GM18507 (cell line): ENCODE measurements around the gene NEURL4.

Experiments used
- DNase-seq: peaks from one replicate; pipeline ENCODE4 v3.0.0; 2011; ENCODE audit warnings: low read depth; ENCODE audit not compliant: insufficient read length; ENCODE audit errors: extremely low spot score
- FAIRE-seq: peaks from 2 replicates; lab custom pipeline; 2011; peaks lifted over from hg19 to GRCh38; lab: Jason Lieb, UNC

Gene NEURL4

GRCh38 chr17:7308625-7309433 is 20.3 kb downstream of the NEURL4 start:
- DNase-seq: no peak
- FAIRE-seq: peak; percentile 92

- DNase-seq (no peak), FAIRE-seq (no peak)
Observed at GRCh38 chr17:7307686-7308624, 21.2 kb downstream of the NEURL4 start.

- FAIRE-seq: peak; percentile 99
- peak; percentile 89 for DNase-seq
Observed at GRCh38 chr17:7306911-7307685, 22.0 kb downstream of the NEURL4 start, which contains the start of gene EIF5A. Gene EIF5A, plus strand, starts transcription at chr17:7307628. Its CDS starts 2,008 bp downstream, at chr17:7309636.

GRCh38 chr17:7304179-7304578 is 25.0 kb downstream of the NEURL4 start:
- no peak for FAIRE-seq
- DNase-seq: no peak

GRCh38 chr17:7296189-7296861 is 32.8 kb downstream of the NEURL4 start:
- FAIRE-seq (peak; percentile 69), DNase-seq (no peak)

GRCh38 chr17:7295230-7296180 is 33.6 kb downstream of the NEURL4 start:
- FAIRE-seq: no peak
- no peak for DNase-seq

GRCh38 chr17:7294614-7295153 is 34.5 kb downstream of the NEURL4 start, which contains the start of gene YBX2:
Gene YBX2, minus strand, starts transcription at chr17:7294639. Its CDS starts 139 bp downstream, at chr17:7294500.
- no peak for FAIRE-seq
- no peak for DNase-seq

- no peak for DNase-seq
- no peak for FAIRE-seq
Observed at GRCh38 chr17:7293816-7294613, 35.1 kb downstream of the NEURL4 start.

- FAIRE-seq: no peak
- no peak for DNase-seq
Observed at GRCh38 chr17:7293159-7293558, 36.0 kb downstream of the NEURL4 start.

- DNase-seq: no peak
- no peak for FAIRE-seq
Observed at GRCh38 chr17:7292729-7293128, 36.4 kb downstream of the NEURL4 start.

- no peak for FAIRE-seq
- no peak for DNase-seq
Observed at GRCh38 chr17:7292194-7292593, 36.9 kb downstream of the NEURL4 start.

GRCh38 chr17:7290685-7291084 is 38.5 kb downstream of the NEURL4 start:
- no peak for DNase-seq
- no peak for FAIRE-seq

- FAIRE-seq: no peak
Observed at GRCh38 chr17:7290166-7290565, 39.0 kb downstream of the NEURL4 start.

GRCh38 chr17:7289256-7290032 is 39.7 kb downstream of the NEURL4 start:
- DNase-seq (no peak), FAIRE-seq (no peak)

More at GRCh38 chr17:7290166-7290565, 39.0 kb downstream of the NEURL4 start:
- DNase-seq: no peak

GRCh38 chr17:7285679-7286078 is 43.5 kb downstream of the NEURL4 start:
- no peak for DNase-seq
- no peak for FAIRE-seq

- no peak for FAIRE-seq
- no peak for DNase-seq
Observed at GRCh38 chr17:7284911-7285310, 44.2 kb downstream of the NEURL4 start.
